ENCODE data around the gene ARAP2. TPM values are rescaled to one million over a fixed set of nuclear protein-coding genes. Genes with fewer than 3 reads are reported as not detected.

Gene ARAP2
- total and polyA plus RNA-seq, 2 experiments from 2014 or later, result 0.92 to 4.8 TPM

DNA sequence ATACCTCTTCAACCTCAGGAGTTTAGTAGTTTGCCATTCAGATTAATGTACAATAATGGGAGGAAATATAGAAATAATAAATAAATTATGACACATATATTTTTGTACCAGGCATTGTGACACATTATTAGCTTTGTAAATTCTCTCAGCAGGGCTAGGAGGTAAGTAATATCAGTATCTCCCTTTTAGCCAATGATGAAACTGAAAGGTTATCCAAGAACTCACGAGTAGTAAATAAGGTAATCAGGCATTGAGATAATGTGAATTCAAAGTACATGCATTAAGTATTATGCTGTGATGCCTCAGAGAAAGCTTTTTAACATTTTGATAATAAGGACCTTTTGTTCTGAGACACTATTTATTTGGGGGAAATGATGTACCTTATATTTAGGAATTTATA lies 5.3 kb upstream of the ARAP2 start (continued):
- TF ChIP-seq ZNF462 (CRISPR knock-in tag; IDR thresholded peaks at IDR 0.05) (no peak), EZH2 (IDR thresholded peaks at IDR 0.05; ENCODE audit: low read depth, unreplicated experiment) (no peak), REST (IDR thresholded peaks at IDR 0.05; ENCODE audit: unreplicated experiment) (no peak), ETS1 (IDR thresholded peaks at IDR 0.05) (no peak)

All from GM23338 (cell line).